HepG2 (cell line): Measurements from ENCODE around the gene AK8. TPM values are rescaled to one million over a fixed set of nuclear protein-coding genes. Genes with fewer than 3 reads are reported as not detected.
A peak's percentile ranks its signal among the peaks of the same experiment; 100 is the strongest.

Experiments used
- ADNP ChIP-seq: sonication (generic); formaldehyde crosslinking; IDR thresholded peaks from 2 replicates; pipeline ENCODE4 v1.4.0; 2020; ENCODE audit warnings: missing genetic modification reagents
- ERF ChIP-seq: IDR thresholded peaks from 2 replicates; pipeline ENCODE4 v1.6.1; 2018; ENCODE audit warnings: missing biosample characterization, missing genetic modification reagents
- FLYWCH1 ChIP-seq: sonication (generic); formaldehyde crosslinking; IDR thresholded peaks from 2 replicates; pipeline ENCODE4 v1.8.1; 2023; ENCODE audit warnings: mild to moderate bottlenecking, missing genetic modification reagents
- FOXP4 ChIP-seq: sonication (generic); formaldehyde crosslinking; IDR thresholded peaks from 2 replicates; pipeline ENCODE4 v1.4.0; 2020; ENCODE audit warnings: missing genetic modification reagents
- JDP2 ChIP-seq: sonication (generic); formaldehyde crosslinking; IDR thresholded peaks from 2 replicates; pipeline ENCODE4 v1.8.1; 2022; ENCODE audit warnings: missing genetic modification reagents, borderline replicate concordance
- JUND ChIP-seq: sonication (generic); formaldehyde crosslinking; IDR thresholded peaks from 2 replicates; pipeline ENCODE4 v1.8.0; 2022; ENCODE audit warnings: mild to moderate bottlenecking, missing genetic modification reagents
- NFKB2 ChIP-seq: sonication (generic); formaldehyde crosslinking; IDR thresholded peaks from 2 replicates; pipeline ENCODE4 v1.4.0; 2020; ENCODE audit warnings: missing genetic modification reagents, borderline replicate concordance
- PHF5A ChIP-seq: IDR thresholded peaks from one replicate; pipeline ENCODE4 v1.6.1; 2018; ENCODE audit warnings: low read depth, missing genetic modification reagents; ENCODE audit not compliant: unreplicated experiment
- RBM22 ChIP-seq: fragments of 200-400 bp; formaldehyde crosslinking; optimal IDR thresholded peaks from 2 replicates; pipeline ENCODE3; 2017; ENCODE audit warnings: mild to moderate bottlenecking, low read length, moderate library complexity
- SP2 ChIP-seq: sonication (generic); formaldehyde crosslinking; IDR thresholded peaks from 2 replicates; pipeline ENCODE4 v1.5.1; 2020; ENCODE audit warnings: mild to moderate bottlenecking, missing genetic modification reagents
- STAG1 ChIP-seq: sonication (generic); formaldehyde crosslinking; IDR thresholded peaks from 2 replicates; pipeline ENCODE4 v1.4.0; 2020; ENCODE audit warnings: missing genetic modification reagents
- TFAP4 ChIP-seq: sonication (generic); IDR thresholded peaks from 2 replicates; pipeline ENCODE4 v1.6.1; 2016; ENCODE audit warnings: low read depth, borderline replicate concordance
- U2AF2 ChIP-seq: fragments of 200-400 bp; formaldehyde crosslinking; IDR thresholded peaks from 2 replicates; pipeline ENCODE4 v1.6.1; 2017; ENCODE audit warnings: low read depth, mild to moderate bottlenecking, low read length
- XRCC5 ChIP-seq: fragments of 200-400 bp; formaldehyde crosslinking; optimal IDR thresholded peaks from 2 replicates; pipeline ENCODE3; 2017; ENCODE audit warnings: mild to moderate bottlenecking, low read length
- ZNF274 ChIP-seq: sonication (generic); formaldehyde crosslinking; IDR thresholded peaks from 2 replicates; pipeline ENCODE4 v1.5.1; 2020; ENCODE audit warnings: mild to moderate bottlenecking, missing genetic modification reagents
- ZNF329 ChIP-seq: sonication (generic); formaldehyde crosslinking; IDR thresholded peaks from 2 replicates; pipeline ENCODE4 v1.9.0; 2021; ENCODE audit warnings: low read depth, mild to moderate bottlenecking, missing genetic modification reagents
- ZNF609 ChIP-seq: sonication (generic); formaldehyde crosslinking; IDR thresholded peaks from 2 replicates; pipeline ENCODE4 v1.4.0; 2020; ENCODE audit warnings: mild to moderate bottlenecking, missing genetic modification reagents, borderline replicate concordance
- ZNF75D ChIP-seq: sonication (generic); formaldehyde crosslinking; IDR thresholded peaks from 2 replicates; pipeline ENCODE4 v1.8.1; 2023; ENCODE audit warnings: missing genetic modification reagents, mild to moderate bottlenecking, borderline replicate concordance
- ZNF761 ChIP-seq: sonication (generic); formaldehyde crosslinking; conservative IDR thresholded peaks from 2 replicates; pipeline ENCODE4 v1.4.0; 2020; ENCODE audit warnings: mild to moderate bottlenecking, missing genetic modification reagents
- ZNF788 ChIP-seq: sonication (generic); formaldehyde crosslinking; IDR thresholded peaks from 2 replicates; pipeline ENCODE4 v1.5.0; 2020; ENCODE audit warnings: mild to moderate bottlenecking, missing genetic modification reagents, borderline replicate concordance
- polyA plus RNA-seq, 8 experiments: library from polyadenylated mRNA; depleted of rRNA in 3 of 8; stranded (reverse) in 7 of 8; unstranded in 1 of 8; fragments of >200 nt; fragmentation: Illumina TruSeq in 4 of 8; extraction: Trizol in 4 of 8; gene quantifications; 2 replicates each; pipeline versions ENCODE4 v1.2.1 to v1.2.3, GENCODE V29; 2011 to 2016; ENCODE audit warnings: low read depth in 4 of 8, missing spikeins in 1 of 8, mixed read lengths in 1 of 8; ENCODE audit not compliant: insufficient read depth in 1 of 8
- total RNA-seq, 5 experiments: library from RNA; depleted of rRNA; stranded (reverse); fragments of >200 nt; fragmentation: Illumina TruSeq; extraction: Trizol; gene quantifications; 2 replicates each; pipeline ENCODE4 v1.2.3, GENCODE V29; 2016; ENCODE audit warnings: low read depth in 1 of 5

AK8 gene
- total and polyA plus RNA-seq, 2 of the 13 experiments (the other 11 are each of a cell fraction or from before 2014, with no cell fraction given), result 0.11 TPM; not detected in 1

- no peak; the same call in 1 of the 2 replicates for TF ChIP-seq JDP2 (CRISPR knock-in tag)
- no peak for TF ChIP-seq ZNF788 (CRISPR knock-in tag)
- TF ChIP-seq ADNP, result no peak
- no peak for TF ChIP-seq FLYWCH1 (CRISPR knock-in tag)
- TF ChIP-seq ZNF75D (CRISPR knock-in tag), result no peak
- no peak for TF ChIP-seq ZNF609 (CRISPR knock-in tag)
- TF ChIP-seq JUND (CRISPR knock-in tag), result no peak
- TF ChIP-seq ERF (CRISPR knock-in tag), result peak; percentile 26; the same call in 1 of the 2 replicates
- no peak for TF ChIP-seq ZNF329 (CRISPR knock-in tag)
- no peak for TF ChIP-seq U2AF2
- no peak for TF ChIP-seq ZNF274
- TF ChIP-seq SP2 (CRISPR knock-in tag), result peak; percentile 56; the same call in 1 of the 2 replicates
- no peak for TF ChIP-seq XRCC5
- peak; percentile 5; the same call in 1 of the 2 replicates for TF ChIP-seq NFKB2 (CRISPR knock-in tag)
- TF ChIP-seq TFAP4, result no peak
- TF ChIP-seq ZNF761 (CRISPR knock-in tag), result 0 out of 2 replicates have a peak, but pooled peaks have one; percentile 28
- no peak for TF ChIP-seq PHF5A (CRISPR knock-in tag)
- TF ChIP-seq RBM22, result no peak
- 0 out of 2 replicates have a peak, but pooled peaks have one; percentile 27 for TF ChIP-seq FOXP4
- no peak for TF ChIP-seq STAG1 (CRISPR knock-in tag)
These were observed at the start of gene AK8 (continued) for GRCh38 chr9:132877824-132878694.
